Astrocyte of the spinal cord (primary cell): Measurements from ENCODE around the gene PLOD3.

Source experiments
- DNase-seq: peaks from one replicate; pipeline ENCODE4 v3.0.0; 2011; ENCODE audit warnings: low read depth, low spot score
- H3K4me3 ChIP-seq: 2 replicates; pipeline ENCODE4 v1.5.1; 2011; ENCODE audit warnings: low read depth, mild to moderate bottlenecking, low read length, moderate library complexity
- CTCF ChIP-seq: IDR thresholded peaks from 2 replicates; pipeline ENCODE4 v1.5.1; 2012; ENCODE audit warnings: low read depth, mild to moderate bottlenecking, low read length, inconsistent platforms
- in situ Hi-C: cut with HindIII; loops from 2 replicates; pipeline ENCODE4 v1.10.0; 2017; ENCODE audit warnings: low sequenced_read_pairs

PLOD3 gene

DNA sequence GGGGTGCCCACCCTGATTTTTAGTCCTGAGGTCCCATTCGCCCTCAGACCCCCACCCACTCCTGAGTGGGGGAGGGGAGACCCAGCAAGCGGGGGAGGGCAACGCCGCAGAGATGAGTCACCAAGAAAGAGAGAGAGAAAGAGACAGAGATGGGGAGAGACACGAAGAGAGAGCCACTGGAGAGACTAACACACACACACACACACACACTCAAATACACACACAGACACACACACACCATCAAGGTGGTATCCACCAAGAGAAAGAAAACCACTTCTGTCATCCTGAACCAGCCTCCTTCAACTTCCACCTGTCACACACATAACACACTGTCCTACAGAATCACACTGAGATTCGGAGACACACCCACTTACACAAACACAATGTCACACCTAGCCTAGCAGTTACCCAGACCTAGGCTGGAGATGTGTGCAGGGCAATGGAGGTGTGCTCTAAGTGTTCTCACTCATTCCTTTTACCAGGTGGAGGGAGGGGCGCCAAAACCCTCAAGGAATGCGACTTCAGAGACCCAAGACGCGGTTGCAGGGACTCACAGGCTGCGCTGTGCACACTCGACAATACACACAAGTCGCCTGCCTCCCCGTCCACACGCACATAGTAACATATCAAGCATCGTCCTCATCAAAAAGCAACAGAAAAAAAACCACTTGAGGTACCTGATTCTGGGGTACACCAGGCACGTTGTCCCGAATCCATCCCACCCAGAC lies 48.1 kb downstream of the PLOD3 start:
- in situ Hi-C loops: no loop called here
- no peak for DNase-seq
- TF ChIP-seq CTCF: no peak
- H3K4me3 ChIP-seq: no peak overlapping the region

- TF ChIP-seq CTCF: no peak
- DNase-seq: no peak
- in situ Hi-C loops: no loop called here
- H3K4me3 ChIP-seq: no peak overlapping the region
Observed at GRCh38 chr7:101168412-101169049, 48.9 kb downstream of the PLOD3 start.

DNA sequence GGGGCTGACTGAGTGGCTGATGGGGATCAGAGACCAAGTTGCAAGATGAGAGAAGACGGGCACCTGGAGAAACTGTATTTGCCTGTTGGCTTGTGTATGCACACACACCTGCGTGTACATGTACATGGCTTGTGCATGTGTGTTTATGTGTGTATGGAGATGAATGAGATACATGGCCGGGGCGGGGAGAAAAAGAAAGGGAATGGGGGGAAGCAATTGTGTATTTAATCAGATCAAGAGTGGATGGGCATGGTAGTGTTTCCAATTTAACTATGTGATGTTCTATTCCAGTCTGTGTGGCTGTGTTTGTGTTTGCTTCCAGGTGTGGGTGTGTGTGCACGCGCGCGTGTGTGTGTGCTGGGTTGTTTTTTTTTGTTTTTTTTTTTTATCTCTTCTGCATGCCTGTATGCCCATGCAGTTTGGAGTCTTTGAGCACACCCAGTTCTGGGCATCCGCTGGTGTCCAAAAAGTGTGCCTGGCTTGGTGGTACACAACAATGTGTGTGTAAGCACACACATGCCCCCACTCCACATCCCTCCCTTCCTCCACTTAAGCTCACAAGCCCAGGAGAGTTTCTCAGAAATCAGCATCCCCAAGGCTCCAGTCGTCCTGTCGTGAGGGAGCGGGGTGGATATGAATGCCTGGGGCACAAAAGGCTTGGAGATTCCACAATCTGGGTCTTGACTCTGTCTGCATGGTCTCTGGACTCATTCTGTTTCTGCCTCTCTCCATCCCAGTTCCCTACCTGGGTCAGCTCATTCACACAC lies 49.6 kb downstream of the PLOD3 start:
- TF ChIP-seq CTCF: no peak
- in situ Hi-C loops: no loop called here
- no peak overlapping the region for H3K4me3 ChIP-seq
- no peak for DNase-seq

GRCh38 chr7:101166909-101167644 lies 50.3 kb downstream of the PLOD3 start:
- no peak for DNase-seq
- no peak for TF ChIP-seq CTCF
- no peak overlapping the region for H3K4me3 ChIP-seq
- in situ Hi-C loops: no loop called here

GRCh38 chr7:101166648-101166908 lies 50.8 kb downstream of the PLOD3 start:
- no peak overlapping the region for H3K4me3 ChIP-seq
- no peak for TF ChIP-seq CTCF
- in situ Hi-C loops: no loop called here
- no peak for DNase-seq

- peak overlapping the region; percentile 15 for H3K4me3 ChIP-seq
- in situ Hi-C loops: no loop called here
- DNase-seq: no peak
- TF ChIP-seq CTCF: no peak
Observed at GRCh38 chr7:101165958-101166647, 51.3 kb downstream of the PLOD3 start.
